A549 (cell line): ENCODE measurements around the gene CASK. TPM values are rescaled to one million over a fixed set of nuclear protein-coding genes. Genes with fewer than 3 reads are reported as not detected.
A peak's percentile ranks its signal among the peaks of the same experiment; 100 is the strongest.
"Not testable (repeated sequence)": the region's sequence is repeated elsewhere in the genome, so short reads cannot be mapped to it uniquely, and the experiment has no call there.

ENCODE experiments used
- ATAC-seq, 2 experiments: fragments of 200-7000 bp in 1 of 2; fragments of >200 bp in 1 of 2; cut with Nextera tagmentation in 1 of 2; cut with Tn5 transposase in 1 of 2; 3 replicates each; pipeline versions ENCODE4 v1.8.0 to v1.9.1; 2018 to 2020; ENCODE audit warnings: mild to moderate bottlenecking in 1 of 2, moderate library complexity in 1 of 2
- CTCF ChIA-PET: fragments of 300-600 bp; sonication (Branson Sonifier 250); formaldehyde crosslinking; extraction: SDS; loops from one replicate; lab custom pipeline; 2021; ENCODE audit warnings: antibody characterized with exemption, inconsistent platforms; lab: Yijun Ruan, JAX
- POLR2A ChIA-PET: fragments of 350-600 bp; formaldehyde crosslinking; extraction: SDS; loops from one replicate; lab custom pipeline; 2021; ENCODE audit warnings: antibody characterized with exemption, inconsistent platforms; lab: Yijun Ruan, JAX
- DNase-seq, 2 experiments: peaks; one replicate each; pipeline versions ENCODE4 v3.0.0 to v3.0.0-alpha.2; 2011 to 2016; ENCODE audit warnings: low read depth in 1 of 2, low spot score in 1 of 2
- FAIRE-seq: peaks from 2 replicates; lab custom pipeline; 2011; peaks lifted over from hg19 to GRCh38; lab: Jason Lieb, UNC
- H3K27ac ChIP-seq, 2 experiments: fragments of >200 bp; sonication (Bioruptor Twin); formaldehyde crosslinking; 3 replicates each; pipeline ENCODE4 v1.5.1; 2016 to 2017
- H3K4me1 ChIP-seq: fragments of >200 bp; sonication (Bioruptor Twin); formaldehyde crosslinking; 3 replicates; pipeline ENCODE4 v1.6.1; 2016
- H3K4me2 ChIP-seq: fragments of >200 bp; sonication (Bioruptor Twin); formaldehyde crosslinking; 3 replicates; pipeline ENCODE4 v1.6.1; 2016
- H3K4me3 ChIP-seq: fragments of >200 bp; sonication (Bioruptor Twin); formaldehyde crosslinking; 3 replicates; pipeline ENCODE4 v1.5.1; 2016
- H3K9me3 ChIP-seq: fragments of >200 bp; sonication (Bioruptor Twin); formaldehyde crosslinking; 3 replicates; pipeline ENCODE4 v1.6.1; 2016
- BHLHE40 ChIP-seq: IDR thresholded peaks from 2 replicates; pipeline ENCODE4 v1.6.1; 2012; ENCODE audit warnings: low read depth, low read length, inconsistent platforms
- CHD2 ChIP-seq: fragments of 150-350 bp; IDR thresholded peaks from 2 replicates; pipeline ENCODE4 v1.6.1; 2014; ENCODE audit warnings: low read length; ENCODE audit not compliant: partially characterized antibody
- EP300 ChIP-seq, 2 experiments: fragments of >200 bp; sonication (Bioruptor Twin); formaldehyde crosslinking; IDR thresholded peaks; 2 replicates in 1 of 2; 3 replicates in 1 of 2; pipeline ENCODE4 v1.6.1; 2016 to 2017
- ESRRA ChIP-seq: fragments of 150-350 bp; IDR thresholded peaks from 2 replicates; pipeline ENCODE4 v1.6.1; 2014; ENCODE audit warnings: mild to moderate bottlenecking, low read length, borderline replicate concordance
- FOXS1 ChIP-seq: fragments of 250-450 bp; sonication (Bioruptor Pico); IDR thresholded peaks from 2 replicates; pipeline ENCODE4 v1.5.0; 2020; ENCODE audit warnings: mild to moderate bottlenecking, moderate library complexity
- GATA3 ChIP-seq: IDR thresholded peaks from 2 replicates; pipeline ENCODE4 v1.6.1; 2012; ENCODE audit warnings: borderline replicate concordance
- HOXB5 ChIP-seq: fragments of 250-450 bp; sonication (Bioruptor Pico); IDR thresholded peaks from 2 replicates; pipeline ENCODE4 v1.5.0; 2020; ENCODE audit warnings: mild to moderate bottlenecking, moderate library complexity
- MAZ ChIP-seq: fragments of 150-350 bp; IDR thresholded peaks from 2 replicates; pipeline ENCODE4 v1.6.1; 2014; ENCODE audit warnings: antibody characterized with exemption, low read depth, low read length, borderline replicate concordance
- MYC ChIP-seq: IDR thresholded peaks from 2 replicates; pipeline ENCODE4 v1.6.1; 2012; ENCODE audit warnings: mild to moderate bottlenecking, inconsistent platforms, low read length, improper control_type of control experiment, borderline replicate concordance
- NFE2L2 ChIP-seq: fragments of 150-350 bp; conservative IDR thresholded peaks from 2 replicates; pipeline ENCODE4 v1.6.1; 2014; ENCODE audit warnings: low read length
- NR3C1 ChIP-seq: fragments of >200 bp; sonication (Bioruptor Twin); formaldehyde crosslinking; IDR thresholded peaks from 3 replicates; pipeline ENCODE4 v1.6.1; 2017
- POLR2A ChIP-seq: IDR thresholded peaks from 2 replicates; pipeline ENCODE4 v1.6.1; 2012; ENCODE audit warnings: mild to moderate bottlenecking, low read length
- RAD21 ChIP-seq, 2 experiments: fragments of >200 bp in 1 of 2; sonication (Bioruptor Twin) in 1 of 2; formaldehyde crosslinking in 1 of 2; IDR thresholded peaks in 1 of 2; conservative IDR thresholded peaks in 1 of 2; 2 replicates in 1 of 2; 3 replicates in 1 of 2; pipeline ENCODE4 v1.6.1; 2012 to 2018; ENCODE audit warnings: inconsistent platforms in 1 of 2
- RARB ChIP-seq: fragments of 250-450 bp; sonication (Bioruptor Pico); IDR thresholded peaks from 2 replicates; pipeline ENCODE4 v1.8.0; 2021; ENCODE audit warnings: mild to moderate bottlenecking, moderate library complexity
- SREBF2 ChIP-seq: fragments of 450-650 bp; IDR thresholded peaks from 2 replicates; pipeline ENCODE4 v1.6.1; 2014; ENCODE audit warnings: mild to moderate bottlenecking, moderate library complexity
- ZC3H11A ChIP-seq: fragments of 450-650 bp; IDR thresholded peaks from 2 replicates; pipeline ENCODE4 v1.6.1; 2014; ENCODE audit warnings: antibody characterized with exemption, mild to moderate bottlenecking
- ZFP36 ChIP-seq: fragments of 450-650 bp; IDR thresholded peaks from 2 replicates; pipeline ENCODE4 v1.6.1; 2014; ENCODE audit warnings: borderline replicate concordance; ENCODE audit not compliant: partially characterized antibody
- WGBS: methylation state at CpG from one replicate; pipeline ENCODE4 v1.1.6; 2017; ENCODE audit errors: missing lambda C conversion rate; 5-methylcytosine and 5-hydroxymethylcytosine counted together
- polyA plus RNA-seq, 4 experiments: library from polyadenylated mRNA; depleted of rRNA in 3 of 4; stranded (reverse); fragments of >200 nt; fragmentation: RNase III in 1 of 4; extraction: RNeasy Plus Mini Kit Qiagen cat#74134 plus additional on column Dnase treatment in 1 of 4; gene quantifications; 2 replicates in 3 of 4; 3 replicates in 1 of 4; pipeline ENCODE4 v1.2.3, GENCODE V29; 2011 to 2017
- TF ChIP-seq, protein P1 (sequence below): fragments of >200 bp; sonication (Bioruptor Twin); formaldehyde crosslinking; IDR thresholded peaks from 3 replicates; pipeline ENCODE4 v1.5.1; 2016
- TF ChIP-seq, protein P2 (sequence below): IDR thresholded peaks from 2 replicates; pipeline ENCODE4 v1.6.1; 2012
- TF ChIP-seq, protein P3 (sequence below): IDR thresholded peaks from 2 replicates; pipeline ENCODE4 v1.6.1; 2012; ENCODE audit warnings: low read depth, borderline replicate concordance
- TF ChIP-seq, protein P4 (sequence below): fragments of 150-350 bp; IDR thresholded peaks from 2 replicates; pipeline ENCODE4 v1.6.1; 2014; ENCODE audit warnings: low read depth, mild to moderate bottlenecking, low read length

CASK gene
- polyA plus RNA-seq, 2 of the 4 experiments (the other 2 are of a cell fraction): 23.3 to 57.6 TPM

DNA sequence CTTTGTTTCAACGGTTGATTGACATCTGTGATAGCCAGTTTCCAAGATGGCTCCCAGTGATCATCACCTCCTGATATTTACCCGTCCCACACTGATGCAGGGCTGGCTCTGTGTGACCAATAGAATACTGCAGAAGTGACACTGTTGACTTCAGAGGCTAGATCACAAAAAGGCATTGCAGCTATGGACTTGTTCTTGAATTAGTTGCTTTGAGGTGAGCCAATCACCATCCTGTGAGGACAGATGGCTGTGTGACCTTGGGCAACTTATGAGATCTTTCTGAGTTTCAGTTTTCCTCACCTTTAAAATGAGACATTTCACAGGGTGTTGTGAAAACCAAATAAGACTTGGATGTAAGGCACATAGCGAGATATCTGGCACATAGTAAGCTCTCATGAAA is 201.1 kb downstream of the CASK start:
- ATAC-seq: no peak
- Histone ChIP-seq H3K9me3 (peaks cover 3% of the 10 kb centered on the region; the same call in 1 of the 3 replicates), H3K4me2 (no peak overlapping the region), H3K27ac (no peak overlapping the region), H3K4me1 (peaks cover 3% of the 10 kb centered on the region; the same call in 1 of the 3 replicates), H3K4me3 (no peak overlapping the region)
- 96% methylated on average over 3 of the region's 3 CpGs for WGBS
- TF ChIP-seq FOXS1 (CRISPR knock-in tag): no peak
- no peak for TF ChIP-seq CHD2
- TF ChIP-seq, protein P1, sequence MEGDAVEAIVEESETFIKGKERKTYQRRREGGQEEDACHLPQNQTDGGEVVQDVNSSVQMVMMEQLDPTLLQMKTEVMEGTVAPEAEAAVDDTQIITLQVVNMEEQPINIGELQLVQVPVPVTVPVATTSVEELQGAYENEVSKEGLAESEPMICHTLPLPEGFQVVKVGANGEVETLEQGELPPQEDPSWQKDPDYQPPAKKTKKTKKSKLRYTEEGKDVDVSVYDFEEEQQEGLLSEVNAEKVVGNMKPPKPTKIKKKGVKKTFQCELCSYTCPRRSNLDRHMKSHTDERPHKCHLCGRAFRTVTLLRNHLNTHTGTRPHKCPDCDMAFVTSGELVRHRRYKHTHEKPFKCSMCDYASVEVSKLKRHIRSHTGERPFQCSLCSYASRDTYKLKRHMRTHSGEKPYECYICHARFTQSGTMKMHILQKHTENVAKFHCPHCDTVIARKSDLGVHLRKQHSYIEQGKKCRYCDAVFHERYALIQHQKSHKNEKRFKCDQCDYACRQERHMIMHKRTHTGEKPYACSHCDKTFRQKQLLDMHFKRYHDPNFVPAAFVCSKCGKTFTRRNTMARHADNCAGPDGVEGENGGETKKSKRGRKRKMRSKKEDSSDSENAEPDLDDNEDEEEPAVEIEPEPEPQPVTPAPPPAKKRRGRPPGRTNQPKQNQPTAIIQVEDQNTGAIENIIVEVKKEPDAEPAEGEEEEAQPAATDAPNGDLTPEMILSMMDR: no peak
- no peak for TF ChIP-seq BHLHE40
- no peak for TF ChIP-seq POLR2A
- DNase-seq: no peak
- ChIA-PET CTCF (interaction anchor here (1.2 kb wide), 1 partner anchor 14 kb away, joined by 4 read pairs; no protein-coding TSS in a partner anchor), POLR2A (no interaction called here)
- peak; percentile 89 for FAIRE-seq

DNA sequence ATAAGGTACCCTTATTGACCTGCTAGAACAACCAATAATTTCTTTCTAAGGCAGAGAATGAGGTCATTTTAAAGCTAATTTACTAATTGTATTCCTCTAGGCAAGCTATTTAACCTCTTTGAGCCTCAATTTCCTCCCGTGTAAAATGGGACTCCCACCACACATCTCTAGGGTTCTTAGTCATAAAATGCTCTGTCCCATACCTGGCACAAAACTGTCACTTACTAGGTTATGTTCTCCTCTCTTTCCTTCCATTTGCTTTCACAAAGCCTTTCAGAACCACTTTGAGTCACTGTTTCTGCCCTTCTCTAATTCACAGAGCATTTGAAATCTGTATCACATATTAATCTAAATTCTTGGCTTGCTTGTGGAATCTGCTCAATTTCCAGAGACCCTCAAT is 201.8 kb downstream of the CASK start:
- no peak overlapping the region for H3K27ac ChIP-seq
- no peak overlapping the region for H3K4me2 ChIP-seq
- DNase-seq: no peak
- H3K9me3 ChIP-seq: peaks cover 3% of the 10 kb centered on the region; the same call in 1 of the 3 replicates
- H3K4me3 ChIP-seq: no peak overlapping the region
- no peak for ATAC-seq
- 94% methylated on average over 1 of the region's 1 CpG for WGBS
- H3K4me1 ChIP-seq: peaks cover 3% of the 10 kb centered on the region; the same call in 1 of the 3 replicates
- CTCF ChIA-PET: interaction anchor here (1.2 kb wide), 1 partner anchor 14 kb away, joined by 4 read pairs; no protein-coding TSS in a partner anchor
- peak; percentile 65 for FAIRE-seq
- TF ChIP-seq, protein P2, sequence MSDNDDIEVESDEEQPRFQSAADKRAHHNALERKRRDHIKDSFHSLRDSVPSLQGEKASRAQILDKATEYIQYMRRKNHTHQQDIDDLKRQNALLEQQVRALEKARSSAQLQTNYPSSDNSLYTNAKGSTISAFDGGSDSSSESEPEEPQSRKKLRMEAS: no peak
- TF ChIP-seq, protein P3, sequence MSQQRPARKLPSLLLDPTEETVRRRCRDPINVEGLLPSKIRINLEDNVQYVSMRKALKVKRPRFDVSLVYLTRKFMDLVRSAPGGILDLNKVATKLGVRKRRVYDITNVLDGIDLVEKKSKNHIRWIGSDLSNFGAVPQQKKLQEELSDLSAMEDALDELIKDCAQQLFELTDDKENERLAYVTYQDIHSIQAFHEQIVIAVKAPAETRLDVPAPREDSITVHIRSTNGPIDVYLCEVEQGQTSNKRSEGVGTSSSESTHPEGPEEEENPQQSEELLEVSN: no peak
- TF ChIP-seq RAD21 (conservative IDR thresholded peaks at IDR 0.05 in 1 of 2, IDR thresholded peaks at IDR 0.05 in 1 of 2) (no peak), GATA3 (no peak), MAZ (no peak), ZFP36 (no peak), RARB (CRISPR knock-in tag) (no peak)
- TF ChIP-seq, protein P4, sequence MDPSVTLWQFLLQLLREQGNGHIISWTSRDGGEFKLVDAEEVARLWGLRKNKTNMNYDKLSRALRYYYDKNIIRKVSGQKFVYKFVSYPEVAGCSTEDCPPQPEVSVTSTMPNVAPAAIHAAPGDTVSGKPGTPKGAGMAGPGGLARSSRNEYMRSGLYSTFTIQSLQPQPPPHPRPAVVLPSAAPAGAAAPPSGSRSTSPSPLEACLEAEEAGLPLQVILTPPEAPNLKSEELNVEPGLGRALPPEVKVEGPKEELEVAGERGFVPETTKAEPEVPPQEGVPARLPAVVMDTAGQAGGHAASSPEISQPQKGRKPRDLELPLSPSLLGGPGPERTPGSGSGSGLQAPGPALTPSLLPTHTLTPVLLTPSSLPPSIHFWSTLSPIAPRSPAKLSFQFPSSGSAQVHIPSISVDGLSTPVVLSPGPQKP: no peak
- TF ChIP-seq, all 56 proteins: peak for 0
- POLR2A ChIA-PET: no interaction called here

DNA sequence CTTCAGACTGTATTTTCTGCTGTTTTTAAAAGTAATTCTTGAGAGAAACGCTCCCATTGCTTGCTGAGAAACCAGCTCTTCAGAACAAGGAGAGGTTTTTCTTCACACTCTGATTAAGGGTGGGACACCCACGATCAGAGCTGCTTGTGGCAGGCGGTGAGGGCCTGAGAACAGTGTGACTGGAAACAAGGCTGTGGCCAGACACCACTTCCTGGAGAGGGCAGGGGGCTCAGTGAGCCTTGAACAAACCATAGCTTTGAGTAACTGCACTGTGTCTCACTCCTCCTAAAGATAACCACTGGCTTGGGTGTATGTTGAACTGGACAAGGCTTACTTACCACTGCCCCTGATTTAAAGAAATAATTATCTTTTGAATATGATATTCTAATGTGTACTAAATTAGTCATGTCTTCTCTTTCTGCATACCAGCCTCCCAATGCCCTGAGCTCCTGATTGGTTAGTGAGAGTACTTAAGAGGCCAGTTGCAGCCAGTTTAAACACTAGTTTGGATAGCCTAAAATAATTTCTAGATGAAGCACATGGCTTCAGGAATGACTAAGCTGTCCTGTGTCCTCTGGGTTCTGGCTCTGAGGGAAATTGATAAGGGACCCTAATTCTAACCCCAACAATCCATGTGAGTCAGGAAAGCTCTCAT is 203.1 kb downstream of the CASK start:
- H3K9me3 ChIP-seq: peaks cover 3% of the 10 kb centered on the region; the same call in 1 of the 3 replicates
- TF ChIP-seq SREBF2 (no peak), ESRRA (no peak), EP300 (IDR thresholded peaks at IDR 0.05) (no peak), ZFP36 (no peak), MAZ (no peak), NR3C1 (no peak), MYC (no peak), ZC3H11A (no peak), HOXB5 (no peak), NFE2L2 (no peak)
- TF ChIP-seq, protein P3: no peak
- DNase-seq (no peak), ATAC-seq (no peak), FAIRE-seq (no peak)
- H3K4me3 ChIP-seq: no peak overlapping the region
- H3K4me2 ChIP-seq: no peak overlapping the region
- no peak overlapping the region for H3K27ac ChIP-seq
- ChIA-PET CTCF (no interaction called here), POLR2A (no interaction called here)
- 94% methylated on average over 3 of the region's 3 CpGs for WGBS
- peaks cover 3% of the 10 kb centered on the region; the same call in 1 of the 3 replicates for H3K4me1 ChIP-seq

DNA sequence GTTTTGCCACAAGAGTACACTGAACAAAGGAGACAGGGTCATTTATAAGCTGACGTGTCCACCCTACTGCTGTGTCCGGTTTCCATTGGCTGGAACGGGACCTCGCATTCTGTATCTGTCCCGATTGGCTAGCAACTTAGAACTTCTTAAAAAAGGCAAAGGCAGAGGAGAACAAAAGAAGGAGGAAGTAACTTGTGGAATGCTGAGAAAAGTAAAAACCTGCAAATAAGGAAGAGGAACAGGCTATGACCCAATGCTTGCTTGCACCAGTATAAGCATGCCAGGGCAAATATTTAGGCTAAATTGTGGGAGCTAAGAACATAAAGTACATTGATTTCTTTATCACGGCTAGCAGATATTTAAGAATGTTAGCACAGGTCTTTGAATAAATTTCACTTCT is 203.7 kb downstream of the CASK start:
- WGBS: 92% methylated on average over 6 of the region's 6 CpGs
- CTCF ChIA-PET, FAIRE-seq, H3K4me1 ChIP-seq, POLR2A ChIA-PET, DNase-seq, H3K4me3 ChIP-seq, H3K4me2 ChIP-seq, ATAC-seq, H3K9me3 ChIP-seq, H3K27ac ChIP-seq: not testable (repeated sequence)
